Esophagus squamous epithelium (tissue), 4 donors: Measurements from ENCODE around the gene DST.

Source experiments
- CTCF ChIP-seq, 6 experiments: fragments of 450-650 bp in 4 of 6; fragments of 200-600 bp in 2 of 6; sonication (generic) in 2 of 6; IDR thresholded peaks; one replicate each; pipeline ENCODE4 v1.5.1; 2016 to 2019; ENCODE audit warnings: antibody characterized with exemption in 6 of 6, mild to moderate bottlenecking in 4 of 6, moderate library complexity in 4 of 6
- POLR2A ChIP-seq, 4 donors: fragments of 450-650 bp; IDR thresholded peaks; one replicate each; pipeline ENCODE4 v1.6.1; 2017; ENCODE audit warnings: antibody characterized with exemption in 4 of 4, mild to moderate bottlenecking in 4 of 4, moderate library complexity in 3 of 4

- TF ChIP-seq CTCF (IDR thresholded peaks at IDR 0.05) = no peak
- TF ChIP-seq POLR2A (IDR thresholded peaks at IDR 0.05) = no peak
These were observed 35.5 kb downstream of the DST start for GRCh38 chr6:56607111-56607752.
